ENCODE data around the gene ARHGAP28.
A peak's percentile ranks its signal among the peaks of the same experiment; 100 is the strongest.
"Not testable (repeated sequence)": the region's sequence is repeated elsewhere in the genome, so short reads cannot be mapped to it uniquely, and the experiment has no call there.

ARHGAP28 gene

DNA sequence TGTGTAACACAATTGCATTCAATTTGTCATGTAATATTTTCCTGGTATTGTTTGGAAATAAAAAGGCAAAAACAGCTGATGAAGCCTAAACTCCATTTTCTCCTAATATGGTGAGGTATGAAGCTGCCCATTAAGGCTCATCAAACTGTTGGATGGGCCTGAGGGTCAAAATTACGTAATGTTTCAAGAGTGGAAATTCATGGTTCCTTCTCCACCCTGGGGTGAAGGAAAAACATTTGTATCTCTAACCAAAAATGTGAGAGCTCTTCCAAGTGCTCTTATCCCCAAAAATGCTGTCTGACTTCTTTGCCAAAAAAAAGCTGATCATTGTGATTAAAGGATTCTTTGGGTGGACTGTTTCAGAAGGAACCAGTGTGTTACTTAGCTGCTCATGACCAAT lies 91.8 kb downstream of the ARHGAP28 start:
- no peak for DNase-seq

DNA sequence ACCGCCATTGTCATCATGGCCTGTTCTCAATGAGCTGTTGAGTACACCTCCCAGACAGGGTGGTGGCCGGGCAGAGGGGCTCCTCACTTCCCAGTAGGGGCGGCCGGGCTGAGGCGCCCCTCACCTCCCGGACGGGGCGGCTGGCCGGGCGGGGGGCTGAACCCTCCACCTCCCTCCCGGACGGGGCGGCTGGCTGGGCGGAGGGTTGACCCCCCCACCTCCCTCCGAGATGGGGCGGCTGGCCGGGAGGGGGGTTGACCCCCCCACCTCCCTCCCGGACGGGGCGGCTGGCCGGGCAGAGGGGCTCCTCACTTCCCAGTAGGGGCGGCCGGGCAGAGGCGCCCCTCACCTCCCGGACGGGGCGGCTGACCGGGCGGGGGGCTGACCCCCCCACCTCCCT lies 97.6 kb downstream of the ARHGAP28 start:
- DNase-seq = not testable (repeated sequence)

DNA sequence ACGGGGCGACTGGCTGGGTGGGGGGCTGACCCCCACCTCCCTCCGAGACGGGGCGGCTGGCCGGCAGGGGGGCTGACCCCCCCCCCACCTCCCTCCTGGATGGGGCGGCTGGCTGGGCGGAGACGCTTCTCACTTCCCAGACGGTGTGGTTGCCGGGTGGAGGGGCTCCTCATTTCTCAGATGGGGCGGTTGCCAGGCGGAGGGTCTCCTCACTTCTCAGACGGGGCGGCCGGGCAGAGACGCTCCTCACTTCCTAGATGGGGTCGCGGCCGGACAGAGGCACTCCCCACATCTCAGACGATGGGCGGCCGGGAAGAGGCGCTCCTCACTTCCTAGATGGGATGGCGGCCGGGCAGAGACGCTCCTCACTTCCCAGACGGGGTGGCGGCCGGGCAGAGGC lies 98.0 kb downstream of the ARHGAP28 start:
- DNase-seq = not testable (repeated sequence)

DNA sequence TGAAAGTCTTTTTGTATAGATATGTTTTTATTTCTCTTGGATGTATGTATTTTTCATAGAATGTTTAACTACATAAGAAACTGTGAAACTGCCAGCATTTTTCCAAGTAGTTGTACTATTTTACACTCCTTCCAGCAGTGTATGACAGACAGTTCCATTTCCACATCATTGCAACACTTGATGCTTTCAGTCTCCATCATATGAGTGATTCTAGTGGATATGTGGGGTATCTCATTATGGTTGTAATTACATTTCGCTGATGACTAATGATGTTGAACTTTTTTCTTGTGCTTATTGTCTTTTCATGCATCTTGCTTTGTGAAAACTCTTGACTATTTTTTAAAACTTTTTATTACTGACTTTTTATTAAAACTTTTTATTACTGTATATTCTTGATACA lies 101.4 kb downstream of the ARHGAP28 start:
- DNase-seq = no peak

DNA sequence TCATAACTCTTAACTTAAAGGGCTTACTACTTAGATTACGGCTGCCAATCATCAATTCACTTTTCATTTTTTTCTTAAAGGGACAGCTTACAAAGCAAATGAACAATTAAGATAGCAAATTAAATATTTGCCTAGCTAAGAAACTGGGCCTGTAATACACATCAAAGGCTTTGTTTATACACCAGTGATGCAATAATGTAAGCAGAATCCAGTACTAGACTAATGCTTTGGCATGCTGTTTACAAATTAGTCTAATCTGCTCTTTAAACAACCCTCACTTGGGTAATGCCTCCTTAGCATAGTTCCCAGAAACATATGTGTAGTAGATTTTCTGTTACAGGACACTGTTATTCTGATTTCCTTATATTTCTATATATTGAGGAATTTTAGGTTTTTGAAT lies 105.8 kb downstream of the ARHGAP28 start:
- no peak for DNase-seq

- no peak for DNase-seq
Measured at GRCh38 chr18:6836331-6836730, 106.8 kb downstream of the ARHGAP28 start.

GRCh38 chr18:6837904-6838303 lies 108.4 kb downstream of the ARHGAP28 start:
- DNase-seq = no peak

GRCh38 chr18:6842081-6842480 lies 112.6 kb downstream of the ARHGAP28 start:
- DNase-seq = no peak

DNA sequence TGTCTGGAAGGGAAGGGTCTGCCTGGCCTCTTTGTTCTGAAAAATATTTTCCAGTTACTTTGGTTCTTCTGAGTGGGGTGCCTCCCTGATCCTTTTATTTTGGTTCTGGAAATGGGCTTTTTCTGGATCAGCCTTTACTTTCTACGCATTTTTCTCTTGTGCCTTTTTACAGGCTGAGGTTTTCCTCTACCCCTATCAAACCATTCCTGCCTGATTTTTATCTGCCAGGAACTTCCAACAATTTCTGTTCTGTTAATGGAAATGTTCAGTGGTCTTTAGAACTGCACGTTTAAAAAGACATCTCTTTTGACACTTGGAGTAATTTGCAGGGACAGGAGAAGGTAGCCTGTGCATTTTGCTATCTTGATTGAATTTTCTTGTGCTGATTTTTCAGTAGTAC lies 113.8 kb downstream of the ARHGAP28 start:
- DNase-seq = no peak

DNA sequence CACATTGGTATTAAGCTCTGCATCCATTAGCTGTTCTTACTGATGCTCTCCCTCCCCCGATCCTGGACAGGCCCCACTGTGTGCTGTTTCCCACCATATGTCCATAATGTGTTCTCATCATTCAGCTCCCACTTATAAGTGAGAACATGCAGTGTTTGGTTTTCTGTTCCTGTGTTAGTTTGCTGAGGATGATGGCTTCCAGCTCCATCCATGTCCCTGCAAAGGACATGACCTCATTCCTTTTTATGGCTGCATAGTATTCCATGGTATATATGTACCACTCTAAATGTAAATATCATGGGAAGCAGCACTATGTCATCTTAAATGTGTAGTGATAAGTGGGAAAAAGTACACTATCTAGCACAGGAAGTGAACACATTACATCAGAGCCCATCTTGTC lies 116.0 kb downstream of the ARHGAP28 start:
- DNase-seq = not testable (repeated sequence)

- no peak for DNase-seq
Measured at GRCh38 chr18:6850396-6850795, 120.9 kb downstream of the ARHGAP28 start.

DNA sequence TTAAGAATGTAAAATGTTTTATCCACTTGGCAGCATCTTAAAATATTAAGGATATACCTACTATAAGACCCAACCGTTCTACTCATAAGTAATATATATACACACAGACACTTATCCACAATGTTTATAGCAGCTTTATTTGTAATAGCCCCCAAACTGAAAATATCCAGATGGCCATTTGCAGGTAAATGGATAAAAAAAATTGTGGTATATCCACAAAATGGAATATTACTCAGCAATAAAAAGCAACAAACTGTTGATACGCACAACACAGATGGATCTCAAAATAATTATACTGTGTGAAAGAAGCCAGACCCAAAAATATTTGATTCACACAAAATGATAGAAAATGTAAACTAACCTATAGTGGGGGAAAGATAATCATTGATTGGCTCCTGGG lies 122.0 kb downstream of the ARHGAP28 start:
- no peak for DNase-seq

GRCh38 chr18:6854811-6855210 lies 125.3 kb downstream of the ARHGAP28 start:
- DNase-seq = no peak

DNA sequence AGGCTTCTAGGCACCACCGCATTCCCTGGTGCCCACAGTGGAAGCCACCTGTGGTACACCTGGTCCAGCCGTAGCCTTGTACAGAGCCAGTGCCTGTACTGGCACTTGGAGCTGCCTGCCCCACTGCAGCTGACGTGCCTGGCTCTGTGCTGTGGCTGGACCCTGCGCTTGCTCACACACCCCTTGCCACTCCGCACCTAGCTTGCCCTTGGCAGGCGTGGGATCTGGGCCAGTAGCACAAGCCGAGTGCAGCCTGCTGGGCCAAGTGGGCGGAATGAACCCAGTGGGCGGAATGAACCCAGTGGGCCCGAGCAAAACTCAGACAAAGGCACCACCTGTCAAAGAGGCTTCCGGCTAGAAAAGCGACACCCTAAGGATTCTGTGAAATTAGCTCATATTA lies 126.3 kb downstream of the ARHGAP28 start:
- no peak for DNase-seq

GRCh38 chr18:6857300-6857699 lies 127.8 kb downstream of the ARHGAP28 start:
- DNase-seq = no peak

- no peak for DNase-seq
Measured at GRCh38 chr18:6859676-6860422, 130.3 kb downstream of the ARHGAP28 start.

GRCh38 chr18:6860804-6861448 lies 131.4 kb downstream of the ARHGAP28 start:
- DNase-seq = no peak

GRCh38 chr18:6865251-6865650 lies 135.7 kb downstream of the ARHGAP28 start:
- no peak for DNase-seq

- DNase-seq = peak; percentile 51 to 78
Measured at GRCh38 chr18:6866552-6867085, 137.1 kb downstream of the ARHGAP28 start.

DNA sequence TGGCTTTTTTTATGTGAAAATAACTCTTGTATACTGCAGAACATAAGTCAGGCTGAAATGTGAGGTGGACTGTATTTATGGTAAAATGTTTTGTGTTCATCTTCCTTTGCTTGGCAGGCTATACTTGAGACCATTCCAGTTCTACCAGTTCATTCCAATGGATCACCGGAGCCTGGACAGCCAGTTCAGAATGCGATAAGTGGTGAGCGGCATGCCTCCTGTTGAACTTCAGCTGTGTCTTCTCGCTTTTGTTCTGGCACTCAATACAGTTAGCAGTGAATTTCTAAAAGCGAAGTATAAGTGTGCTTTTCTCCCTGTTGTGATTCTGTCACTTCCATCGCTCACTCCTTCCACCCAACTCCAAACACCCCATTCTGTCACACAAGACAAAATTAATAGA lies 138.5 kb downstream of the ARHGAP28 start:
- DNase-seq = no peak

GRCh38 chr18:6871566-6871965 lies 142.1 kb downstream of the ARHGAP28 start:
- no peak for DNase-seq

- DNase-seq = no peak
Measured at GRCh38 chr18:6873040-6873751, 143.7 kb downstream of the ARHGAP28 start.

DNA sequence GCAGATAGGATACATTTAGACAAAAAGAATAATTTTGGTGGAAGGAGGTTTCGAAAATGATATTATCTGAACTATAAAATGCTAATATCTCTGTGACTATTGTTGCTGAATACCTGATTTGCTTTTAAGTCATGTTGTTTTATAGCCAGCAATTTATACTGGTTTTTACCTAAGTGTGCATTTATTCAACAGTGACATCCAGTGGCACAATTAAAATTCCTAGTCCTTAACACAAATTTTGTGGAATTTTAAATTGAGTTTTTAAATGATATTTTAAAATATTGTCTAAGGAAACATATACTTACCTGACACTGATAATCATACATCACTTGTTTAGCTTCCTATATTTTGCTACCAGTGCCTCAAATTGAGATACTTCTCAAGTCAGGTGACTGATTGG lies 144.8 kb downstream of the ARHGAP28 start:
- no peak for DNase-seq

DNA sequence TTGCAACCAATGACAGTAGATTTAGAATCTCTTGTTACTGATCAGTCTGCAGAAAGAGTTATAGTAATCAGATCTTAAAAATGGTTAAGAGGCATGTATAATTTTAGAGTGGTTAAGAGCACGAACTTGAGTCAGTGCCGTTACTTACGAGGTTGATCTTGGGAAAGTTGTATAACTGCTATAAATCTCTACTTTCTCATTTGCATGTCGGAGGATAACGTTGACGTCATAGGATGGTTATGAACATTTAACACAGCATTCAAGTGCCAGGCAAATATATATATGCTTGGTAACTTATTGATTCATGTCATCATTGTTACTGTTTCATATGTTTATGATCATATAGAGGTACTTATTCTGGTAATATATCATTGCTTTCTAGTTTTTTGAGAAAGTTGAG lies 146.2 kb downstream of the ARHGAP28 start:
- DNase-seq = no peak

All from NCI-H1930 (cell line).